Osteoblast (primary cell): ENCODE results near the gene TRIM14. TPM values are rescaled to one million over a fixed set of nuclear protein-coding genes. Genes with fewer than 3 reads are reported as not detected.

Experiments used
- DNase-seq: peaks from one replicate; pipeline ENCODE4 v3.0.0; 2011; ENCODE audit warnings: low spot score, mixed read lengths; ENCODE audit not compliant: insufficient read length; ENCODE audit errors: missing footprints
- H2AFZ ChIP-seq: 2 replicates; pipeline ENCODE4 v1.6.0; 2011; ENCODE audit warnings: mild to moderate bottlenecking, low read length
- H3K27ac ChIP-seq: 2 replicates; pipeline ENCODE4 v1.5.1; 2011; ENCODE audit warnings: mild to moderate bottlenecking, low read depth, low read length, moderate library complexity
- H3K27me3 ChIP-seq: 2 replicates; pipeline ENCODE4 v1.6.0; 2012; ENCODE audit warnings: mild to moderate bottlenecking, control low read depth, inconsistent platforms, low read length, moderate library complexity; ENCODE audit not compliant: insufficient read depth
- H3K36me3 ChIP-seq: 2 replicates; pipeline ENCODE4 v1.5.1; 2011; ENCODE audit warnings: mild to moderate bottlenecking, low read length, control low read depth, moderate library complexity; ENCODE audit not compliant: insufficient read depth
- H3K4me1 ChIP-seq: 2 replicates; pipeline ENCODE4 v1.5.1; 2011; ENCODE audit warnings: mild to moderate bottlenecking, low read length, control low read depth, moderate library complexity; ENCODE audit not compliant: insufficient read depth
- H3K4me2 ChIP-seq: 2 replicates; pipeline ENCODE4 v1.6.0; 2011; ENCODE audit warnings: mild to moderate bottlenecking, low read length; ENCODE audit not compliant: insufficient read depth
- H3K4me3 ChIP-seq: fragments of 200-600 bp; sonication (generic); 3 replicates; pipeline ENCODE4 v1.5.1; 2012; ENCODE audit warnings: mild to moderate bottlenecking, low read length, inconsistent platforms; ENCODE audit not compliant: insufficient read depth
- H3K79me2 ChIP-seq: 2 replicates; pipeline ENCODE4 v1.6.0; 2012; ENCODE audit warnings: mild to moderate bottlenecking, low read length, control low read depth, inconsistent platforms; ENCODE audit not compliant: insufficient read depth
- H3K9me3 ChIP-seq: 2 replicates; pipeline ENCODE4 v1.5.1; 2011; ENCODE audit warnings: low read depth, low read length, control low read depth
- H4K20me1 ChIP-seq: 2 replicates; pipeline ENCODE4 v1.6.0; 2012; ENCODE audit warnings: mild to moderate bottlenecking, low read length, control low read depth; ENCODE audit not compliant: insufficient read depth
- CTCF ChIP-seq: IDR thresholded peaks from 2 replicates; pipeline ENCODE4 v1.5.1; 2011; ENCODE audit warnings: mild to moderate bottlenecking, low read depth, low read length, moderate library complexity; ENCODE audit errors: extremely low read depth
- total RNA-seq: library from RNA; depleted of rRNA; stranded (reverse); fragments of >200 nt; gene quantifications from 2 replicates; pipeline ENCODE4 v1.2.3, GENCODE V29; 2012

Gene TRIM14
- total RNA-seq, 1 donor, result 1.1 TPM

- Histone ChIP-seq H3K4me3 (no peak overlapping the region), H3K27me3 (no peaks in the 10 kb centered on the region), H4K20me1 (no peaks in the 10 kb centered on the region), H3K4me1 (peaks cover 24% of the 10 kb centered on the region), H3K27ac (no peak overlapping the region), H3K79me2 (peaks cover 4% of the 10 kb centered on the region), H3K9me3 (no peaks in the 10 kb centered on the region), H3K4me2 (no peak overlapping the region), H2AFZ (no peak overlapping the region), H3K36me3 (peaks cover 44% of the 10 kb centered on the region)
- TF ChIP-seq CTCF, result no peak
- no peak for DNase-seq
These were observed 35.9 kb downstream of the TRIM14 start for GRCh38 chr9:98083061-98083501.

GRCh38 chr9:98081477-98082219 lies 37.4 kb downstream of the TRIM14 start:
- H4K20me1 ChIP-seq, result no peaks in the 10 kb centered on the region
- H3K9me3 ChIP-seq, result no peaks in the 10 kb centered on the region
- no peak for TF ChIP-seq CTCF
- H2AFZ ChIP-seq, result no peak overlapping the region
- peaks cover 58% of the 10 kb centered on the region for H3K36me3 ChIP-seq
- peaks cover 20% of the 10 kb centered on the region for H3K4me1 ChIP-seq
- no peak overlapping the region for H3K4me2 ChIP-seq
- H3K27me3 ChIP-seq, result no peaks in the 10 kb centered on the region
- peaks cover 15% of the 10 kb centered on the region for H3K79me2 ChIP-seq
- H3K4me3 ChIP-seq, result no peak overlapping the region
- H3K27ac ChIP-seq, result peak overlapping the region; percentile 19
- peak; percentile 37 for DNase-seq

- H3K79me2 ChIP-seq, result peaks cover 22% of the 10 kb centered on the region
- H2AFZ ChIP-seq, result no peak overlapping the region
- no peak for TF ChIP-seq CTCF
- peaks cover 23% of the 10 kb centered on the region for H3K4me1 ChIP-seq
- no peak overlapping the region for H3K4me2 ChIP-seq
- peak overlapping the region; percentile 19 for H3K27ac ChIP-seq
- no peak for DNase-seq
- peaks cover 58% of the 10 kb centered on the region for H3K36me3 ChIP-seq
- H3K9me3 ChIP-seq, result no peaks in the 10 kb centered on the region
- H3K4me3 ChIP-seq, result no peak overlapping the region
- H3K27me3 ChIP-seq, result no peaks in the 10 kb centered on the region
- no peaks in the 10 kb centered on the region for H4K20me1 ChIP-seq
These were observed 38.2 kb downstream of the TRIM14 start for GRCh38 chr9:98080780-98081179.

GRCh38 chr9:98080326-98080725 lies 38.7 kb downstream of the TRIM14 start:
- H2AFZ ChIP-seq, result no peak overlapping the region
- peak; percentile 63 for DNase-seq
- peaks cover 26% of the 10 kb centered on the region for H3K4me1 ChIP-seq
- H3K27ac ChIP-seq, result peak overlapping the region; percentile 19
- peaks cover 58% of the 10 kb centered on the region for H3K36me3 ChIP-seq
- H3K4me2 ChIP-seq, result no peak overlapping the region
- no peaks in the 10 kb centered on the region for H3K9me3 ChIP-seq
- H3K4me3 ChIP-seq, result no peak overlapping the region
- TF ChIP-seq CTCF, result no peak
- peaks cover 23% of the 10 kb centered on the region for H3K79me2 ChIP-seq
- H4K20me1 ChIP-seq, result no peaks in the 10 kb centered on the region
- no peaks in the 10 kb centered on the region for H3K27me3 ChIP-seq
